GM21717 (cell line): ENCODE results near the gene FLT3.
"Not testable (repeated sequence)": the region's sequence is repeated elsewhere in the genome, so short reads cannot be mapped to it uniquely, and the experiment has no call there.

Experiments used
- ATAC-seq: cut with Tn5 transposase; IDR thresholded peaks from one replicate; pipeline ENCODE4 v1.9.1; 2021; ENCODE audit warnings: mild to moderate bottlenecking, moderate library complexity; ENCODE audit not compliant: unreplicated experiment

The FLT3 gene

GRCh38 chr13:27975564-27976361 lies 124.6 kb downstream of the FLT3 start:
- no peak for ATAC-seq

- ATAC-seq: no peak
Observed at GRCh38 chr13:27973961-27974662, 126.3 kb downstream of the FLT3 start.

GRCh38 chr13:27973291-27973690 lies 127.1 kb downstream of the FLT3 start:
- ATAC-seq: no peak

- ATAC-seq: no peak
Observed at GRCh38 chr13:27972478-27972820, 127.9 kb downstream of the FLT3 start.

- ATAC-seq: no peak
Observed at GRCh38 chr13:27971776-27972477, 128.4 kb downstream of the FLT3 start.

GRCh38 chr13:27971236-27971645 lies 129.1 kb downstream of the FLT3 start:
- ATAC-seq: no peak

- ATAC-seq: no peak
Observed at GRCh38 chr13:27970382-27971235, 129.8 kb downstream of the FLT3 start.

- ATAC-seq: no peak
Observed at GRCh38 chr13:27969866-27970229, 130.5 kb downstream of the FLT3 start.

GRCh38 chr13:27969082-27969865 lies 131.1 kb downstream of the FLT3 start, which contains the start of gene CDX2:
TSS of gene CDX2 (minus strand) at chr13:27969315. CDS start at chr13:27969006, 309 bp downstream.
- no peak for ATAC-seq

- ATAC-seq: no peak
Observed at GRCh38 chr13:27968316-27969081, 131.9 kb downstream of the FLT3 start.

- no peak for ATAC-seq
Observed at GRCh38 chr13:27967736-27968315, 132.6 kb downstream of the FLT3 start.

- no peak for ATAC-seq
Observed at GRCh38 chr13:27967203-27967735, 133.1 kb downstream of the FLT3 start.

- no peak for ATAC-seq
Observed at GRCh38 chr13:27966641-27967202, 133.7 kb downstream of the FLT3 start.

GRCh38 chr13:27965740-27966640 lies 134.4 kb downstream of the FLT3 start:
- no peak for ATAC-seq

- ATAC-seq: no peak
Observed at GRCh38 chr13:27965343-27965739, 135.0 kb downstream of the FLT3 start.

GRCh38 chr13:27964741-27965323 lies 135.5 kb downstream of the FLT3 start:
- no peak for ATAC-seq

GRCh38 chr13:27964206-27964605 lies 136.2 kb downstream of the FLT3 start:
- ATAC-seq: not testable (repeated sequence)
